ENCODE measurements around the gene EIF4E2.

The EIF4E2 gene

GRCh38 chr2:232575404-232575746, 24.9 kb downstream of the EIF4E2 start:
- H3K4ac ChIP-seq (ENCODE audit: low read length): no peak overlapping the region
- no peak overlapping the region for H2BK120ac ChIP-seq (ENCODE audit: low read depth, low read length)
- no peak for DNase-seq (ENCODE audit: low spot score)
- H3K14ac ChIP-seq (ENCODE audit: low read length): no peak overlapping the region
- H4K91ac ChIP-seq (ENCODE audit: low read depth, low read length, poor library complexity): no peak overlapping the region
- H3K4me2 ChIP-seq (ENCODE audit: insufficient read depth, low read length, poor library complexity, severe bottlenecking): no peak overlapping the region
- H3K36me3 ChIP-seq (replicated peaks in 1 of 2; ENCODE audit: control insufficient read depth in 2 of 2, insufficient read depth in 2 of 2, low read length in 2 of 2): peaks cover 14 to 92% of the 10 kb centered on the region in 2 donors
- no peak overlapping the region for H2BK5ac ChIP-seq (ENCODE audit: low read length)
- no peak overlapping the region for H3K27ac ChIP-seq (replicated peaks; ENCODE audit: low read length)
- no peak overlapping the region for H2BK12ac ChIP-seq (ENCODE audit: low read length)
- H2AK5ac ChIP-seq (ENCODE audit: low read depth, low read length): no peak overlapping the region
- no CpG with 5 or more reads among the region's 1 CpG for WGBS, 2 donors (ENCODE audit: extremely low coverage in 2 of 2, insufficient read length in 2 of 2, insufficient replicate concordance in 1 of 2)
- H3K4me1 ChIP-seq (ENCODE audit: control insufficient read depth in 2 of 2, insufficient read depth in 1 of 2, low read depth in 1 of 2, low read length in 2 of 2): peaks cover 4 to 16% of the 10 kb centered on the region in 2 donors
- no peak overlapping the region for H2BK15ac ChIP-seq (ENCODE audit: low read length)
- H3K79me1 ChIP-seq (ENCODE audit: low read depth, low read length): no peaks in the 10 kb centered on the region
- H3K9me3 ChIP-seq (replicated peaks in 1 of 2; ENCODE audit: control insufficient read depth in 2 of 2, insufficient read depth in 1 of 2, low read depth in 1 of 2, low read length in 2 of 2): no peaks in the 10 kb centered on the region
- no peak overlapping the region for H3K4me3 ChIP-seq (ENCODE audit: low read length in 2 of 2)
- H3K9ac ChIP-seq (ENCODE audit: low read depth, low read length, poor library complexity): no peak overlapping the region
- H3K27me3 ChIP-seq (ENCODE audit: control insufficient read depth in 3 of 3, insufficient read depth in 3 of 3, low read depth in 1 of 3, low read length in 3 of 3): no peaks in the 10 kb centered on the region
- no peak overlapping the region for H3K18ac ChIP-seq (ENCODE audit: low read length)
- H3K23ac ChIP-seq (ENCODE audit: low read depth, low read length, poor library complexity): no peak overlapping the region
- H2AFZ ChIP-seq (ENCODE audit: low read length): no peak overlapping the region
- H4K8ac ChIP-seq (ENCODE audit: low read depth, low read length): no peak overlapping the region

- H2BK120ac ChIP-seq (ENCODE audit: low read depth, low read length): no peak overlapping the region
- H3K27me3 ChIP-seq (ENCODE audit: control insufficient read depth in 3 of 3, insufficient read depth in 3 of 3, low read depth in 1 of 3, low read length in 3 of 3): no peaks in the 10 kb centered on the region
- H3K23ac ChIP-seq (ENCODE audit: low read depth, low read length, poor library complexity): no peak overlapping the region
- H4K8ac ChIP-seq (ENCODE audit: low read depth, low read length): no peak overlapping the region
- no peak overlapping the region for H2AK5ac ChIP-seq (ENCODE audit: low read depth, low read length)
- WGBS, 2 donors (ENCODE audit: extremely low coverage in 2 of 2, insufficient read length in 2 of 2, insufficient replicate concordance in 1 of 2): no CpG with 5 or more reads among the region's 2 CpGs
- no peak overlapping the region for H3K4me3 ChIP-seq (ENCODE audit: low read length in 2 of 2)
- H3K14ac ChIP-seq (ENCODE audit: low read length): no peak overlapping the region
- no peak for DNase-seq (ENCODE audit: low spot score)
- no peak overlapping the region for H3K4ac ChIP-seq (ENCODE audit: low read length)
- no peak overlapping the region for H3K18ac ChIP-seq (ENCODE audit: low read length)
- H2BK15ac ChIP-seq (ENCODE audit: low read length): no peak overlapping the region
- H3K4me2 ChIP-seq (ENCODE audit: insufficient read depth, low read length, poor library complexity, severe bottlenecking): no peak overlapping the region
- peaks cover 4 to 14% of the 10 kb centered on the region in 2 donors for H3K4me1 ChIP-seq (ENCODE audit: control insufficient read depth in 2 of 2, insufficient read depth in 1 of 2, low read depth in 1 of 2, low read length in 2 of 2)
- H2BK5ac ChIP-seq (ENCODE audit: low read length): no peak overlapping the region
- H3K36me3 ChIP-seq (replicated peaks in 1 of 2; ENCODE audit: control insufficient read depth in 2 of 2, insufficient read depth in 2 of 2, low read length in 2 of 2): peaks cover 15 to 92% of the 10 kb centered on the region in 2 donors
- no peaks in the 10 kb centered on the region for H3K9me3 ChIP-seq (replicated peaks in 1 of 2; ENCODE audit: control insufficient read depth in 2 of 2, insufficient read depth in 1 of 2, low read depth in 1 of 2, low read length in 2 of 2)
- no peak overlapping the region for H3K9ac ChIP-seq (ENCODE audit: low read depth, low read length, poor library complexity)
- H3K27ac ChIP-seq (replicated peaks; ENCODE audit: low read length): no peak overlapping the region
- H4K91ac ChIP-seq (ENCODE audit: low read depth, low read length, poor library complexity): no peak overlapping the region
- no peak overlapping the region for H2BK12ac ChIP-seq (ENCODE audit: low read length)
- no peak overlapping the region for H2AFZ ChIP-seq (ENCODE audit: low read length)
- no peaks in the 10 kb centered on the region for H3K79me1 ChIP-seq (ENCODE audit: low read depth, low read length)
Measured at GRCh38 chr2:232576995-232577394, 26.5 kb downstream of the EIF4E2 start.

GRCh38 chr2:232577841-232578240, 27.4 kb downstream of the EIF4E2 start:
- H3K9ac ChIP-seq (ENCODE audit: low read depth, low read length, poor library complexity): no peak overlapping the region
- no peak overlapping the region for H2BK15ac ChIP-seq (ENCODE audit: low read length)
- no peak overlapping the region for H3K18ac ChIP-seq (ENCODE audit: low read length)
- H3K27ac ChIP-seq (replicated peaks; ENCODE audit: low read length): peak overlapping the region; percentile 27
- no peak overlapping the region for H2BK12ac ChIP-seq (ENCODE audit: low read length)
- no peaks in the 10 kb centered on the region for H3K9me3 ChIP-seq (replicated peaks in 1 of 2; ENCODE audit: control insufficient read depth in 2 of 2, insufficient read depth in 1 of 2, low read depth in 1 of 2, low read length in 2 of 2)
- H3K4me1 ChIP-seq (ENCODE audit: control insufficient read depth in 2 of 2, insufficient read depth in 1 of 2, low read depth in 1 of 2, low read length in 2 of 2): peaks cover 4 to 14% of the 10 kb centered on the region in 2 donors
- H3K4ac ChIP-seq (ENCODE audit: low read length): no peak overlapping the region
- H3K23ac ChIP-seq (ENCODE audit: low read depth, low read length, poor library complexity): no peak overlapping the region
- WGBS, 2 donors (ENCODE audit: extremely low coverage in 2 of 2, insufficient read length in 2 of 2, insufficient replicate concordance in 1 of 2): no CpG with 5 or more reads among the region's 2 CpGs
- no peak overlapping the region for H4K8ac ChIP-seq (ENCODE audit: low read depth, low read length)
- no peaks in the 10 kb centered on the region for H3K27me3 ChIP-seq (ENCODE audit: control insufficient read depth in 3 of 3, insufficient read depth in 3 of 3, low read depth in 1 of 3, low read length in 3 of 3)
- H2BK5ac ChIP-seq (ENCODE audit: low read length): no peak overlapping the region
- no peak overlapping the region for H3K4me3 ChIP-seq (ENCODE audit: low read length in 2 of 2)
- peak; percentile 20 for DNase-seq (ENCODE audit: low spot score)
- H3K36me3 ChIP-seq (replicated peaks in 1 of 2; ENCODE audit: control insufficient read depth in 2 of 2, insufficient read depth in 2 of 2, low read length in 2 of 2): peaks cover 18 to 93% of the 10 kb centered on the region in 2 donors
- H3K79me1 ChIP-seq (ENCODE audit: low read depth, low read length): no peaks in the 10 kb centered on the region
- no peak overlapping the region for H4K91ac ChIP-seq (ENCODE audit: low read depth, low read length, poor library complexity)
- no peak overlapping the region for H3K14ac ChIP-seq (ENCODE audit: low read length)
- H2AK5ac ChIP-seq (ENCODE audit: low read depth, low read length): no peak overlapping the region
- no peak overlapping the region for H2BK120ac ChIP-seq (ENCODE audit: low read depth, low read length)
- H3K4me2 ChIP-seq (ENCODE audit: insufficient read depth, low read length, poor library complexity, severe bottlenecking): no peak overlapping the region
- H2AFZ ChIP-seq (ENCODE audit: low read length): no peak overlapping the region

GRCh38 chr2:232578626-232579025, 28.1 kb downstream of the EIF4E2 start:
- H2BK120ac ChIP-seq (ENCODE audit: low read depth, low read length): no peak overlapping the region
- no peak overlapping the region for H3K4me3 ChIP-seq (ENCODE audit: low read length in 2 of 2)
- H2BK12ac ChIP-seq (ENCODE audit: low read length): no peak overlapping the region
- no peak overlapping the region for H2AK5ac ChIP-seq (ENCODE audit: low read depth, low read length)
- H3K14ac ChIP-seq (ENCODE audit: low read length): no peak overlapping the region
- H3K36me3 ChIP-seq (replicated peaks in 1 of 2; ENCODE audit: control insufficient read depth in 2 of 2, insufficient read depth in 2 of 2, low read length in 2 of 2): peaks cover 20 to 93% of the 10 kb centered on the region in 2 donors
- no peak for DNase-seq (ENCODE audit: low spot score)
- no peak overlapping the region for H3K4ac ChIP-seq (ENCODE audit: low read length)
- H2BK15ac ChIP-seq (ENCODE audit: low read length): no peak overlapping the region
- no peak overlapping the region for H3K18ac ChIP-seq (ENCODE audit: low read length)
- H2BK5ac ChIP-seq (ENCODE audit: low read length): no peak overlapping the region
- H3K4me2 ChIP-seq (ENCODE audit: insufficient read depth, low read length, poor library complexity, severe bottlenecking): no peak overlapping the region
- no peaks in the 10 kb centered on the region for H3K79me1 ChIP-seq (ENCODE audit: low read depth, low read length)
- no peak overlapping the region for H4K8ac ChIP-seq (ENCODE audit: low read depth, low read length)
- no peak overlapping the region for H4K91ac ChIP-seq (ENCODE audit: low read depth, low read length, poor library complexity)
- H3K9me3 ChIP-seq (replicated peaks in 1 of 2; ENCODE audit: control insufficient read depth in 2 of 2, insufficient read depth in 1 of 2, low read depth in 1 of 2, low read length in 2 of 2): no peaks in the 10 kb centered on the region
- no peak overlapping the region for H3K23ac ChIP-seq (ENCODE audit: low read depth, low read length, poor library complexity)
- no peak overlapping the region for H3K9ac ChIP-seq (ENCODE audit: low read depth, low read length, poor library complexity)
- H3K4me1 ChIP-seq (ENCODE audit: control insufficient read depth in 2 of 2, insufficient read depth in 1 of 2, low read depth in 1 of 2, low read length in 2 of 2): peaks cover 4 to 14% of the 10 kb centered on the region in 2 donors
- H2AFZ ChIP-seq (ENCODE audit: low read length): no peak overlapping the region
- no peak overlapping the region for H3K27ac ChIP-seq (replicated peaks; ENCODE audit: low read length)
- no peaks in the 10 kb centered on the region for H3K27me3 ChIP-seq (ENCODE audit: control insufficient read depth in 3 of 3, insufficient read depth in 3 of 3, low read depth in 1 of 3, low read length in 3 of 3)
- no CpG with 5 or more reads among the region's 2 CpGs for WGBS, 2 donors (ENCODE audit: extremely low coverage in 2 of 2, insufficient read length in 2 of 2, insufficient replicate concordance in 1 of 2)
